A549 (cell line): ENCODE data around the gene RNF112. TPM values are rescaled to one million over a fixed set of nuclear protein-coding genes. Genes with fewer than 3 reads are reported as not detected.

Experiments
- ATAC-seq, 2 experiments: fragments of 200-7000 bp in 1 of 2; fragments of >200 bp in 1 of 2; cut with Nextera tagmentation in 1 of 2; cut with Tn5 transposase in 1 of 2; 3 replicates each; pipeline versions ENCODE4 v1.8.0 to v1.9.1; 2018 to 2020; ENCODE audit warnings: mild to moderate bottlenecking in 1 of 2, moderate library complexity in 1 of 2
- CTCF ChIA-PET: fragments of 300-600 bp; sonication (Branson Sonifier 250); formaldehyde crosslinking; extraction: SDS; loops from one replicate; lab custom pipeline; 2021; ENCODE audit warnings: antibody characterized with exemption, inconsistent platforms; lab: Yijun Ruan, JAX
- POLR2A ChIA-PET: fragments of 350-600 bp; formaldehyde crosslinking; extraction: SDS; loops from one replicate; lab custom pipeline; 2021; ENCODE audit warnings: antibody characterized with exemption, inconsistent platforms; lab: Yijun Ruan, JAX
- DNase-seq, 2 experiments: peaks; one replicate each; pipeline versions ENCODE4 v3.0.0 to v3.0.0-alpha.2; 2011 to 2016; ENCODE audit warnings: low read depth in 1 of 2, low spot score in 1 of 2
- FAIRE-seq: peaks from 2 replicates; lab custom pipeline; 2011; peaks lifted over from hg19 to GRCh38; lab: Jason Lieb, UNC
- H3K27ac ChIP-seq, 2 experiments: fragments of >200 bp; sonication (Bioruptor Twin); formaldehyde crosslinking; 3 replicates each; pipeline ENCODE4 v1.5.1; 2016 to 2017
- H3K4me1 ChIP-seq: fragments of >200 bp; sonication (Bioruptor Twin); formaldehyde crosslinking; 3 replicates; pipeline ENCODE4 v1.6.1; 2016
- H3K4me2 ChIP-seq: fragments of >200 bp; sonication (Bioruptor Twin); formaldehyde crosslinking; 3 replicates; pipeline ENCODE4 v1.6.1; 2016
- H3K4me3 ChIP-seq: fragments of >200 bp; sonication (Bioruptor Twin); formaldehyde crosslinking; 3 replicates; pipeline ENCODE4 v1.5.1; 2016
- H3K9me3 ChIP-seq: fragments of >200 bp; sonication (Bioruptor Twin); formaldehyde crosslinking; 3 replicates; pipeline ENCODE4 v1.6.1; 2016
- CEBPB ChIP-seq, 2 experiments: fragments of >200 bp in 1 of 2; sonication (Bioruptor Twin) in 1 of 2; formaldehyde crosslinking in 1 of 2; IDR thresholded peaks; 2 replicates each; pipeline ENCODE4 v1.6.1; 2012 to 2016
- CHD4 ChIP-seq: fragments of 200-600 bp; sonication (generic); IDR thresholded peaks from 2 replicates; pipeline ENCODE4 v1.6.1; 2016; ENCODE audit warnings: antibody characterized with exemption, mild to moderate bottlenecking, borderline replicate concordance
- ELK1 ChIP-seq: fragments of 150-350 bp; IDR thresholded peaks from 2 replicates; pipeline ENCODE4 v1.6.1; 2014; ENCODE audit warnings: low read depth, mild to moderate bottlenecking, low read length
- FOSL2 ChIP-seq, 2 experiments: fragments of 450-650 bp in 1 of 2; fragments of >200 bp in 1 of 2; sonication (Bioruptor Twin) in 1 of 2; formaldehyde crosslinking; IDR thresholded peaks; 2 replicates each; pipeline versions ENCODE4 v1.5.0 to v1.6.1; 2016 to 2020; ENCODE audit warnings: mild to moderate bottlenecking in 1 of 2, moderate library complexity in 1 of 2
- FOXS1 ChIP-seq: fragments of 250-450 bp; sonication (Bioruptor Pico); IDR thresholded peaks from 2 replicates; pipeline ENCODE4 v1.5.0; 2020; ENCODE audit warnings: mild to moderate bottlenecking, moderate library complexity
- GATA3 ChIP-seq: IDR thresholded peaks from 2 replicates; pipeline ENCODE4 v1.6.1; 2012; ENCODE audit warnings: borderline replicate concordance
- HDAC2 ChIP-seq: fragments of 200-600 bp; sonication (generic); IDR thresholded peaks from 2 replicates; pipeline ENCODE4 v1.6.1; 2016
- HOXB13 ChIP-seq: fragments of 250-450 bp; sonication (Bioruptor Pico); IDR thresholded peaks from 2 replicates; pipeline ENCODE4 v1.5.0; 2020; ENCODE audit warnings: low read depth, mild to moderate bottlenecking, moderate library complexity
- HOXB5 ChIP-seq: fragments of 250-450 bp; sonication (Bioruptor Pico); IDR thresholded peaks from 2 replicates; pipeline ENCODE4 v1.5.0; 2020; ENCODE audit warnings: mild to moderate bottlenecking, moderate library complexity
- JUNB ChIP-seq: fragments of >200 bp; sonication (Bioruptor Twin); formaldehyde crosslinking; IDR thresholded peaks from 2 replicates; pipeline ENCODE4 v1.6.1; 2016
- KDM1A ChIP-seq: fragments of 200-600 bp; sonication (generic); IDR thresholded peaks from 2 replicates; pipeline ENCODE4 v1.6.1; 2016; ENCODE audit warnings: low read depth, mild to moderate bottlenecking
- KDM5A ChIP-seq: fragments of 200-600 bp; sonication (generic); IDR thresholded peaks from 2 replicates; pipeline ENCODE4 v1.6.1; 2016; ENCODE audit warnings: antibody characterized with exemption, mild to moderate bottlenecking
- MAX ChIP-seq: IDR thresholded peaks from 2 replicates; pipeline ENCODE4 v1.6.1; 2012
- RAD21 ChIP-seq, 2 experiments: fragments of >200 bp in 1 of 2; sonication (Bioruptor Twin) in 1 of 2; formaldehyde crosslinking in 1 of 2; IDR thresholded peaks in 1 of 2; conservative IDR thresholded peaks in 1 of 2; 2 replicates in 1 of 2; 3 replicates in 1 of 2; pipeline ENCODE4 v1.6.1; 2012 to 2018; ENCODE audit warnings: inconsistent platforms in 1 of 2
- RCOR1 ChIP-seq: fragments of 150-350 bp; IDR thresholded peaks from 2 replicates; pipeline ENCODE4 v1.6.1; 2014; ENCODE audit warnings: antibody characterized with exemption, low read length, low read depth
- REST ChIP-seq: fragments of 200-600 bp; sonication (generic); IDR thresholded peaks from 2 replicates; pipeline ENCODE4 v1.6.1; 2016; ENCODE audit warnings: antibody characterized with exemption, mild to moderate bottlenecking, moderate library complexity
- TFCP2L1 ChIP-seq: fragments of 250-450 bp; sonication (Bioruptor Pico); IDR thresholded peaks from 2 replicates; pipeline ENCODE4 v1.5.0; 2021; ENCODE audit warnings: mild to moderate bottlenecking
- TP53 ChIP-seq: fragments of 250-450 bp; sonication (Bioruptor Pico); IDR thresholded peaks from 2 replicates; pipeline ENCODE4 v1.5.0; 2021; ENCODE audit warnings: mild to moderate bottlenecking, moderate library complexity
- ZSCAN20 ChIP-seq: fragments of 250-450 bp; sonication (Bioruptor Pico); IDR thresholded peaks from 2 replicates; pipeline ENCODE4 v1.8.0; 2022; ENCODE audit warnings: mild to moderate bottlenecking, moderate library complexity
- WGBS: methylation state at CpG from one replicate; pipeline ENCODE4 v1.1.6; 2017; ENCODE audit errors: missing lambda C conversion rate; 5-methylcytosine and 5-hydroxymethylcytosine counted together
- polyA plus RNA-seq, 4 experiments: library from polyadenylated mRNA; depleted of rRNA in 3 of 4; stranded (reverse); fragments of >200 nt; fragmentation: RNase III in 1 of 4; extraction: RNeasy Plus Mini Kit Qiagen cat#74134 plus additional on column Dnase treatment in 1 of 4; gene quantifications; 2 replicates in 3 of 4; 3 replicates in 1 of 4; pipeline ENCODE4 v1.2.3, GENCODE V29; 2011 to 2017
- TF ChIP-seq, protein P1 (sequence below): IDR thresholded peaks from 2 replicates; pipeline ENCODE4 v1.6.1; 2012; ENCODE audit warnings: low read depth, borderline replicate concordance

RNF112 gene
- polyA plus RNA-seq, 2 of the 4 experiments (the other 2 are of a cell fraction) = 0.27 to 1.4 TPM

DNA sequence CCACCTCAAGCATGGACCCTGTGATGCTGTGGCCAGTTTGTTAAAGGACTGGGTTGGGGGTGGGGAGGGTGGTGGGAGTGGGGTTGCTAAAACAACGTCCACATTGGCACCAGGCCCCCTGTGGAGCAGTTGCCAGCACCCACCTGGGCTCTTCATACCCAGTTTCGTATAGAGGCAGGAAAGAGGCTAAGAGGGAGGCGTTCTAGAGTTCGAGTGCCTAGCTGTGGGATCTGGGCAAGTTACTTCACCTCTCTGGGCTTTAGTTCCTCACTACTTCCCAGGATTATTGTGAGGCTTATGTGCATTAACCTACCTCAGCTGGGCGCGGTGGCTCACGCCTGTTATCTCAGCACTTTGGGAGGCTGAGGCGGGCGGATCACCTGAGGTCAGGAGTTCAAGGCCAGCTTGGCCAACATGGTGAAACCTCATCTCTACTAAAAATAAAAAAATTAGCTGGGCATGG, 25.5 kb upstream of the RNF112 start:
- no peak overlapping the region for H3K4me3 ChIP-seq
- CTCF ChIA-PET = interaction anchor here (0.8 to 6.0 kb wide), 11 partner anchors 10 to 381 kb away, joined by 3 to 44 read pairs (median 4); partner anchors contain the start of gene B9D1
- DNase-seq = no peak
- H3K27ac ChIP-seq = no peak overlapping the region; a peak in 1 of 6 replicates
- H3K9me3 ChIP-seq = no peaks in the 10 kb centered on the region
- no peak overlapping the region for H3K4me2 ChIP-seq
- no peak for TF ChIP-seq RAD21 (conservative IDR thresholded peaks at IDR 0.05 in 1 of 2, IDR thresholded peaks at IDR 0.05 in 1 of 2)
- TF ChIP-seq HOXB5 = no peak
- no peak for TF ChIP-seq GATA3
- TF ChIP-seq, protein P1, sequence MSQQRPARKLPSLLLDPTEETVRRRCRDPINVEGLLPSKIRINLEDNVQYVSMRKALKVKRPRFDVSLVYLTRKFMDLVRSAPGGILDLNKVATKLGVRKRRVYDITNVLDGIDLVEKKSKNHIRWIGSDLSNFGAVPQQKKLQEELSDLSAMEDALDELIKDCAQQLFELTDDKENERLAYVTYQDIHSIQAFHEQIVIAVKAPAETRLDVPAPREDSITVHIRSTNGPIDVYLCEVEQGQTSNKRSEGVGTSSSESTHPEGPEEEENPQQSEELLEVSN = no peak
- TF ChIP-seq ZSCAN20 = no peak
- TF ChIP-seq REST = no peak
- no peak for TF ChIP-seq TP53 (CRISPR knock-in tag)
- no peak for TF ChIP-seq KDM5A
- TF ChIP-seq TFCP2L1 (CRISPR knock-in tag) = no peak
- no peak for TF ChIP-seq HOXB13 (CRISPR knock-in tag)
- no peak for TF ChIP-seq RCOR1
- FAIRE-seq = no peak
- POLR2A ChIA-PET = interaction anchor here (5.3 kb wide), 1 partner anchor 8 kb away, joined by 45 read pairs; the partner anchor contains the start of gene MAPK7
- WGBS = 94% methylated on average over 9 of the region's 9 CpGs
- peaks cover 33% of the 10 kb centered on the region for H3K4me1 ChIP-seq
- no peak for ATAC-seq

GRCh38 chr17:19386051-19386929, 24.7 kb upstream of the RNF112 start:
- peak; percentile 72 to 79 for ATAC-seq
- peak overlapping the region; percentile 33 for H3K4me2 ChIP-seq

More at GRCh38 chr17:19386051-19386929, 24.7 kb upstream of the RNF112 start:
- DNase-seq (peak; percentile 73 to 79), FAIRE-seq (no peak)
- Histone ChIP-seq H3K27ac (peak overlapping the region; percentile 56 to 80), H3K4me1 (peaks cover 33% of the 10 kb centered on the region)
- 59% methylated on average over 20 of the region's 20 CpGs for WGBS
- POLR2A ChIA-PET = interaction anchor here (0.8 to 5.3 kb wide), 2 partner anchors 8 to 32 kb away, joined by 4 to 45 read pairs; partner anchors contain the start of gene MAPK7
- TF ChIP-seq JUNB = peak; percentile 36; the same call in 1 of the 2 replicates
- no peak for TF ChIP-seq ELK1
- peak; percentile 22; the same call in 1 of the 2 replicates for TF ChIP-seq MAX
- no peak for TF ChIP-seq CHD4
- TF ChIP-seq KDM1A = peak; percentile 63; the same call in 1 of the 2 replicates
- peak; percentile 74 to 75; a peak in 2 of 4 replicates for TF ChIP-seq CEBPB (IDR thresholded peaks at IDR 0.05)
- 0 out of 2 replicates have a peak, but pooled peaks have one; percentile 21 for TF ChIP-seq FOSL2 (IDR thresholded peaks at IDR 0.05)
- TF ChIP-seq FOSL2 (CRISPR knock-in tag; IDR thresholded peaks at IDR 0.05) = peak; percentile 54
- TF ChIP-seq FOXS1 = no peak
- 0 out of 2 replicates have a peak, but pooled peaks have one; percentile 26 for TF ChIP-seq HDAC2
- TF ChIP-seq, all 56 proteins: peak for 6
- CTCF ChIA-PET = interaction anchor here (0.7 to 6.0 kb wide), 11 partner anchors 11 to 361 kb away, joined by 3 to 44 read pairs (median 3); partner anchors contain the start of gene B9D1
- H3K9me3 ChIP-seq = no peaks in the 10 kb centered on the region
- H3K4me3 ChIP-seq = no peak overlapping the region
